Mesenteric fat pad (tissue), 1 donor: ENCODE results near the gene NLGN2. TPM values are rescaled to one million over a fixed set of nuclear protein-coding genes. Genes with fewer than 3 reads are reported as not detected.
"Not testable (repeated sequence)": the region's sequence is repeated elsewhere in the genome, so short reads cannot be mapped to it uniquely, and the experiment has no call there.

Experiments
- DNase-seq: peaks from one replicate; pipeline ENCODE4 v3.0.0-alpha.2; 2020; ENCODE audit warnings: low spot score
- long read RNA-seq: library from polyadenylated mRNA; unstranded; transcript quantifications from one replicate; pipeline ENCODE4 v2.0.0, GENCODE V29; 2020
- total RNA-seq: library from RNA; stranded (reverse); fragmentation: NEBNext Ultra II Directional; extraction: Animal tissue kit (Norgen Biotek cat#: 25700); gene quantifications from one replicate; pipeline ENCODE4 v1.2.1, GENCODE V29; 2021
- donor health status: DM: yes; HTN: yes; CAD: no.

Gene NLGN2
- 21.0 TPM for total RNA-seq
- long read RNA-seq, partial matches to known transcripts = 0 of 11 reads
- long read RNA-seq, other reads (novel, unspliced or antisense) = 11 of 11 reads

- DNase-seq = no peak
These were observed at the start of gene NLGN2 for GRCh38 chr17:7407485-7408251. Gene NLGN2 (plus strand): TSS chr17:7407845. CDS start chr17:7408256, 411 bp downstream.

- DNase-seq = no peak
These were observed 45.7 kb upstream of the NLGN2 start for GRCh38 chr17:7361906-7362305.

GRCh38 chr17:7363311-7363710 is 44.3 kb upstream of the NLGN2 start:
- no peak for DNase-seq

- DNase-seq = not testable (repeated sequence)
These were observed 41.7 kb upstream of the NLGN2 start for GRCh38 chr17:7365963-7366362.

- DNase-seq = no peak
These were observed 40.6 kb upstream of the NLGN2 start for GRCh38 chr17:7367083-7367482.

GRCh38 chr17:7367918-7368598 is 39.6 kb upstream of the NLGN2 start:
- no peak for DNase-seq

- not testable (repeated sequence) for DNase-seq
These were observed 39.0 kb upstream of the NLGN2 start for GRCh38 chr17:7368599-7368994.

GRCh38 chr17:7369825-7370224 is 37.8 kb upstream of the NLGN2 start:
- no peak for DNase-seq

- no peak for DNase-seq
These were observed 36.8 kb upstream of the NLGN2 start for GRCh38 chr17:7370853-7371252.

- no peak for DNase-seq
These were observed 33.3 kb upstream of the NLGN2 start for GRCh38 chr17:7374353-7374752.

- DNase-seq = no peak
These were observed 28.5 kb upstream of the NLGN2 start for GRCh38 chr17:7379134-7379533.

- no peak for DNase-seq
These were observed 27.3 kb upstream of the NLGN2 start for GRCh38 chr17:7380321-7380720.

GRCh38 chr17:7380855-7381683 is 26.6 kb upstream of the NLGN2 start, which contains the start of gene TNK1:
Gene TNK1 (plus strand): TSS chr17:7381089. CDS start chr17:7382927, 1,838 bp downstream.
- DNase-seq = no peak

- no peak for DNase-seq
These were observed 24.7 kb upstream of the NLGN2 start for GRCh38 chr17:7382901-7383300.

- DNase-seq = no peak
These were observed 24.3 kb upstream of the NLGN2 start for GRCh38 chr17:7383371-7383741.

- no peak for DNase-seq
These were observed 23.7 kb upstream of the NLGN2 start for GRCh38 chr17:7383742-7384488.

- no peak for DNase-seq
These were observed 23.1 kb upstream of the NLGN2 start for GRCh38 chr17:7384489-7385081.

- no peak for DNase-seq
These were observed 18.8 kb upstream of the NLGN2 start for GRCh38 chr17:7388856-7389255.

GRCh38 chr17:7389924-7390910 is 17.4 kb upstream of the NLGN2 start:
- no peak for DNase-seq
